ENCODE data around the gene NATD1. TPM values are rescaled to one million over a fixed set of nuclear protein-coding genes. Genes with fewer than 3 reads are reported as not detected.

The NATD1 gene
- total and polyA plus RNA-seq, 10 of the 15 experiments (the other 5 are each of a cell fraction or from before 2014, with no cell fraction given), result 0.02 to 0.33 (median 0.15) TPM

- no peak overlapping the region for H3K27ac ChIP-seq (ENCODE audit: control insufficient read depth, insufficient read depth)
- no peak overlapping the region for H3K4me3 ChIP-seq
- H3K27me3 ChIP-seq (replicated peaks in 1 of 2; ENCODE audit: control insufficient read depth in 2 of 2, insufficient read depth in 2 of 2, low read length in 1 of 2), result no peaks in the 10 kb centered on the region
- ChIA-PET RAD21 (ENCODE audit: unreplicated experiment) (no interaction called here), CTCF (no interaction called here), SMC1A (ENCODE audit: uncharacterized antibody, unreplicated experiment) (no interaction called here), POLR2A (no interaction called here)
- no peaks in the 10 kb centered on the region for H4K20me1 ChIP-seq (ENCODE audit: control insufficient read depth, insufficient read depth)
- no peak for TF ChIP-seq NR2C1 (IDR thresholded peaks at IDR 0.05)
- no peak for TF ChIP-seq ZBED1 (IDR thresholded peaks at IDR 0.05; ENCODE audit: borderline replicate concordance)
- no peak for TF ChIP-seq TCF3 (IDR thresholded peaks at IDR 0.05; ENCODE audit: borderline replicate concordance, insufficient read depth, low read depth, low read length)
- no peak for TF ChIP-seq HDAC6 (IDR thresholded peaks at IDR 0.05; ENCODE audit: unreplicated experiment)
- H3K79me2 ChIP-seq (ENCODE audit: control insufficient read depth, insufficient read depth, low read length), result no peaks in the 10 kb centered on the region
- FAIRE-seq (no peak), ATAC-seq (no peak), DNase-seq (ENCODE audit: low read depth, low spot score) (no peak)
- no peaks in the 10 kb centered on the region for H3K9me3 ChIP-seq (replicated peaks; ENCODE audit: control insufficient read depth, insufficient read depth, low read length)
- no peak overlapping the region for H3K4me2 ChIP-seq (ENCODE audit: control insufficient read depth, insufficient read depth)
- H3K9ac ChIP-seq (ENCODE audit: control insufficient read depth, insufficient read depth, low read length), result no peak overlapping the region
- H3K36me3 ChIP-seq (ENCODE audit: control insufficient read depth in 2 of 2, insufficient read depth in 2 of 2, low read length in 1 of 2), result no peaks in the 10 kb centered on the region
- no peaks in the 10 kb centered on the region for H3K4me1 ChIP-seq (ENCODE audit: control insufficient read depth, insufficient read depth, low read length)
- BruUV-seq (replicated peaks), result no TSS peak
- in situ Hi-C loops (cut with MboI) (no loop called here), intact Hi-C loops (cut with micrococcal nuclease; ENCODE audit: unreplicated experiment) (no loop called here)
- 53% methylated on average over 23 of the region's 23 CpGs for WGBS (ENCODE audit: insufficient coverage, insufficient replicate concordance, low lambda C conversion rate, missing lambda C conversion rate)
- no peak overlapping the region for H2AFZ ChIP-seq (ENCODE audit: control insufficient read depth, low read depth, low read length)
These were observed 9.5 kb downstream of the NATD1 start for GRCh38 chr17:21243516-21244303.

DNA sequence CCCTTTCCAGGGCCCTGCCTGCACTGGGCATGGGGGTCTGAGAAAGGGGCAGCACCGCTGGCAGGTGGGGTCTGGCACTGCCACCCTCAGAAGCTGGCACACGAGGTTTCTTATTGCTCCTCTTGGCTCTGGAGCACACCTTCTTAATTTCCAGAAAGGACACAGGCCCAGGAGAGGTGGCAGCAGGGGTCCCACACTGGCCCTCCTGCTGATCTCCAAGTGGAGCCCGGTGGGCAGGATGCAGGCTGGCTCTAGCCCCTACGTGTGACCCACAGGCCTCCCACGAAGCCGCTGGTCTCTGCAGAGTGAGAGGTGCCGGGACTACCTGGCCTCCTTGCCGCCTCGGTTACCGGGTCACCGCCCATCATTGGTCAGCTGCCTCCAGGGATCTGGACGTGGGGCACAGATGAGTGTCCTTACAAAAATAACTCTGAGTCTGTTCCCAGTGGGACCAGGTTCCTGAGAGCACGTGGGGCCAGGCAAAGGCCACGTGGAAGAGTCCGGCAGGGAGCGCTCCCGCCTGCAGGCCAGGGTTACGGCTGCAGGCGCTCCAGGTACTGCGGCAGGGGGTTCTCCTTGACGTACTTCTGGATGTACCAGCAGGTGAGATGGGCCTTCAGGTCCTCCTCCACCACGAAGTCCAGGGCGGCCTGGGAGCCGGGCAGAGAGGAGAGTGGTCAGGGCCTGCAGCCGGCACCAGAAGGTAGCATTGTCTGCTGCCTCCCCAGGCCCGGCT, 10.3 kb downstream of the NATD1 start:
- DNase-seq (ENCODE audit: low read depth, low spot score) (no peak), ATAC-seq (no peak), FAIRE-seq (no peak)
- Histone ChIP-seq H3K27me3 (replicated peaks in 1 of 2; ENCODE audit: control insufficient read depth in 2 of 2, insufficient read depth in 2 of 2, low read length in 1 of 2) (no peaks in the 10 kb centered on the region), H3K79me2 (ENCODE audit: control insufficient read depth, insufficient read depth, low read length) (no peaks in the 10 kb centered on the region), H3K4me3 (no peak overlapping the region), H3K4me1 (ENCODE audit: control insufficient read depth, insufficient read depth, low read length) (no peaks in the 10 kb centered on the region), H3K9me3 (replicated peaks; ENCODE audit: control insufficient read depth, insufficient read depth, low read length) (no peaks in the 10 kb centered on the region), H3K36me3 (ENCODE audit: control insufficient read depth in 2 of 2, insufficient read depth in 2 of 2, low read length in 1 of 2) (no peaks in the 10 kb centered on the region), H3K4me2 (ENCODE audit: control insufficient read depth, insufficient read depth) (no peak overlapping the region), H3K27ac (ENCODE audit: control insufficient read depth, insufficient read depth) (no peak overlapping the region), H3K9ac (ENCODE audit: control insufficient read depth, insufficient read depth, low read length) (no peak overlapping the region), H2AFZ (ENCODE audit: control insufficient read depth, low read depth, low read length) (no peak overlapping the region), H4K20me1 (ENCODE audit: control insufficient read depth, insufficient read depth) (no peaks in the 10 kb centered on the region)
- no TSS peak for BruUV-seq (replicated peaks)
- SMC1A ChIA-PET (ENCODE audit: uncharacterized antibody, unreplicated experiment), result no interaction called here
- RAD21 ChIA-PET (ENCODE audit: unreplicated experiment), result no interaction called here
- in situ Hi-C loops (cut with MboI), result no loop called here
- POLR2A ChIA-PET, result no interaction called here
- intact Hi-C loops (cut with micrococcal nuclease; ENCODE audit: unreplicated experiment), result no loop called here
- no peak for TF ChIP-seq PBX3 (IDR thresholded peaks at IDR 0.05; ENCODE audit: insufficient replicate concordance, low read depth, low read length)
- CTCF ChIA-PET, result no interaction called here
- 35% methylated on average over 26 of the region's 26 CpGs for WGBS (ENCODE audit: insufficient coverage, insufficient replicate concordance, low lambda C conversion rate, missing lambda C conversion rate)
